Measurements from ENCODE around the gene NPAS3. TPM values are rescaled to one million over a fixed set of nuclear protein-coding genes. Genes with fewer than 3 reads are reported as not detected.

The NPAS3 gene
- polyA plus RNA-seq, 2 of the 4 experiments (the other 2 are of a cell fraction): not detected

- CTCF ChIA-PET: interaction anchor here (1.4 to 1.5 kb wide), 2 partner anchors 10 to 107 kb away, joined by 5 to 6 read pairs; no protein-coding TSS in a partner anchor
- H3K27ac ChIP-seq: no peak overlapping the region
- no peak overlapping the region for H3K4me2 ChIP-seq
- 4% methylated on average over 1 of the region's 1 CpG for WGBS (ENCODE audit: missing lambda C conversion rate)
- no peak overlapping the region for H3K4me3 ChIP-seq
- no peak for TF ChIP-seq EHMT2 (IDR thresholded peaks at IDR 0.05; ENCODE audit: low read depth)
- no peak for FAIRE-seq
- ATAC-seq: no peak
- H3K4me1 ChIP-seq: no peaks in the 10 kb centered on the region
- no peaks in the 10 kb centered on the region for H3K9me3 ChIP-seq
- no peak for DNase-seq (ENCODE audit: low read depth in 1 of 2, low spot score in 1 of 2)
- POLR2A ChIA-PET: no interaction called here
These were observed 747.0 kb downstream of the NPAS3 start for GRCh38 chr14:33685698-33686097.

GRCh38 chr14:33686218-33686617 lies 747.5 kb downstream of the NPAS3 start:
- Histone ChIP-seq H3K4me3 (no peak overlapping the region), H3K4me1 (no peaks in the 10 kb centered on the region), H3K9me3 (no peaks in the 10 kb centered on the region), H3K4me2 (no peak overlapping the region), H3K27ac (no peak overlapping the region)
- WGBS (ENCODE audit: missing lambda C conversion rate): 0% methylated on average over 3 of the region's 3 CpGs
- TF ChIP-seq BHLHE40 (IDR thresholded peaks at IDR 0.05; ENCODE audit: low read depth, low read length) (no peak), ZNF302 (CRISPR knock-in tag; IDR thresholded peaks at IDR 0.05) (no peak), JUNB (IDR thresholded peaks at IDR 0.05) (no peak), RFX5 (IDR thresholded peaks at IDR 0.05) (no peak), HDAC2 (IDR thresholded peaks at IDR 0.05) (no peak), REST (IDR thresholded peaks at IDR 0.05) (no peak), SREBF2 (IDR thresholded peaks at IDR 0.05) (no peak), FOSB (CRISPR knock-in tag; IDR thresholded peaks at IDR 0.05) (no peak), CHD2 (IDR thresholded peaks at IDR 0.05; ENCODE audit: low read length, partially characterized antibody) (no peak)
- ChIA-PET CTCF (interaction anchor here (1.1 to 1.5 kb wide), 2 partner anchors 107 to 412 kb away, joined by 4 to 6 read pairs; no protein-coding TSS in a partner anchor), POLR2A (no interaction called here)
- FAIRE-seq (no peak), DNase-seq (ENCODE audit: low read depth in 1 of 2, low spot score in 1 of 2) (no peak), ATAC-seq (no peak)

GRCh38 chr14:33686856-33687255 lies 748.2 kb downstream of the NPAS3 start:
- Histone ChIP-seq H3K4me1 (no peaks in the 10 kb centered on the region), H3K4me2 (no peak overlapping the region), H3K27ac (no peak overlapping the region), H3K9me3 (no peaks in the 10 kb centered on the region), H3K4me3 (no peak overlapping the region)
- CTCF ChIA-PET: interaction anchor here (1.1 kb wide), 1 partner anchor 412 kb away, joined by 4 read pairs; no protein-coding TSS in a partner anchor
- no peak for FAIRE-seq
- POLR2A ChIA-PET: no interaction called here
- ATAC-seq: no peak
- WGBS (ENCODE audit: missing lambda C conversion rate): 33% methylated on average over 4 of the region's 4 CpGs
- DNase-seq (ENCODE audit: low read depth in 1 of 2, low spot score in 1 of 2): no peak
- TF ChIP-seq MAZ (IDR thresholded peaks at IDR 0.05; ENCODE audit: borderline replicate concordance, low read depth, low read length) (no peak), TFCP2L1 (CRISPR knock-in tag; IDR thresholded peaks at IDR 0.05) (no peak), CBX2 (IDR thresholded peaks at IDR 0.05; ENCODE audit: borderline replicate concordance, low read depth) (no peak), KDM5A (IDR thresholded peaks at IDR 0.05) (no peak), ZNF302 (CRISPR knock-in tag; IDR thresholded peaks at IDR 0.05) (no peak), CHD2 (IDR thresholded peaks at IDR 0.05; ENCODE audit: low read length, partially characterized antibody) (no peak), REST (IDR thresholded peaks at IDR 0.05) (no peak), RCOR1 (IDR thresholded peaks at IDR 0.05; ENCODE audit: low read depth, low read length) (no peak), HOXA7 (CRISPR knock-in tag; IDR thresholded peaks at IDR 0.05) (no peak), RNF2 (IDR thresholded peaks at IDR 0.05; ENCODE audit: borderline replicate concordance, low read depth) (no peak), EP300 (IDR thresholded peaks at IDR 0.05) (no peak), FOSB (CRISPR knock-in tag; IDR thresholded peaks at IDR 0.05) (no peak), POLR2AphosphoS2 (conservative IDR thresholded peaks at IDR 0.05; ENCODE audit: low read length) (no peak), RAD21 (conservative IDR thresholded peaks at IDR 0.05 in 1 of 2, IDR thresholded peaks at IDR 0.05 in 1 of 2) (no peak), FOSL2 (IDR thresholded peaks at IDR 0.05) (no peak), FOSL2 (CRISPR knock-in tag; IDR thresholded peaks at IDR 0.05) (no peak), ELK1 (IDR thresholded peaks at IDR 0.05; ENCODE audit: low read depth, low read length) (no peak), NFE2L2 (conservative IDR thresholded peaks at IDR 0.05; ENCODE audit: low read length) (no peak), MAX (IDR thresholded peaks at IDR 0.05) (no peak), HEYL (CRISPR knock-in tag; IDR thresholded peaks at IDR 0.05) (no peak)

Measured in A549 (cell line).